Panc1 (cell line): Measurements from ENCODE around the gene SCO2. TPM values are rescaled to one million over a fixed set of nuclear protein-coding genes. Genes with fewer than 3 reads are reported as not detected.

ENCODE experiments used
- ATAC-seq: fragments of 200-7000 bp; cut with Tn5 transposase; 2 replicates; pipeline ENCODE4 v1.9.1; 2020; ENCODE audit warnings: mild to moderate bottlenecking, moderate library complexity
- BruUV-seq: library from RNA; stranded (reverse); fragments of 400-500 nt; replicated peaks from 2 replicates; lab custom pipeline; 2021; lab: Mats Ljungman, UMichigan
- CTCF ChIA-PET: fragments of 300-600 bp; sonication (Branson Sonifier 250); formaldehyde crosslinking; loops from one replicate; lab custom pipeline; 2022; ENCODE audit warnings: antibody characterized with exemption; lab: Charles Lee
- POLR2A ChIA-PET: fragments of 300-600 bp; sonication (Branson Sonifier 250); formaldehyde crosslinking; loops from one replicate; lab custom pipeline; 2022; ENCODE audit warnings: antibody characterized with exemption; lab: Charles Lee
- DNase-seq: peaks from one replicate; pipeline ENCODE4 v3.0.0-alpha.2; 2010; ENCODE audit warnings: low read depth, low spot score
- H3K27ac ChIP-seq: 2 replicates; pipeline ENCODE4 v1.5.1; 2011; ENCODE audit warnings: mild to moderate bottlenecking, low read length, inconsistent platforms
- H3K27me3 ChIP-seq: fragments of 200-500 bp; sonication (Bioruptor generic); 2 replicates; pipeline ENCODE4 v1.6.0; 2014; ENCODE audit warnings: low read length, inconsistent platforms; ENCODE audit not compliant: control insufficient read depth, insufficient read depth
- H3K36me3 ChIP-seq: fragments of 200-500 bp; sonication (Bioruptor generic); 2 replicates; pipeline ENCODE4 v1.5.1; 2014; ENCODE audit warnings: inconsistent platforms, mild to moderate bottlenecking, low read length, moderate library complexity; ENCODE audit not compliant: control insufficient read depth, insufficient read depth
- H3K4me1 ChIP-seq: 2 replicates; pipeline ENCODE4 v1.5.1; 2011; ENCODE audit warnings: inconsistent platforms, mild to moderate bottlenecking, low read length, moderate library complexity; ENCODE audit not compliant: control insufficient read depth, insufficient read depth
- H3K4me3 ChIP-seq, 2 experiments: 2 replicates each; pipeline ENCODE4 v1.5.1; 2011 to 2012; ENCODE audit warnings: low read depth in 2 of 2, low read length in 2 of 2, mild to moderate bottlenecking in 2 of 2, inconsistent platforms in 1 of 2, moderate library complexity in 1 of 2
- H3K9me3 ChIP-seq: fragments of 200-500 bp; sonication (Bioruptor generic); 2 replicates; pipeline ENCODE4 v1.5.1; 2014; ENCODE audit warnings: low read depth, mild to moderate bottlenecking, inconsistent platforms, low read length, moderate library complexity; ENCODE audit not compliant: control insufficient read depth, insufficient read depth
- CTCF ChIP-seq: fragments of 450-650 bp; IDR thresholded peaks from 2 replicates; pipeline ENCODE4 v1.5.1; 2017; ENCODE audit warnings: mild to moderate bottlenecking
- POLR2AphosphoS5 ChIP-seq: IDR thresholded peaks from 2 replicates; pipeline ENCODE4 v1.6.1; 2012; ENCODE audit warnings: mild to moderate bottlenecking, low read depth, low read length, moderate library complexity
- REST ChIP-seq, 2 experiments: IDR thresholded peaks; 2 replicates each; pipeline ENCODE4 v1.6.1; 2011 to 2012; ENCODE audit warnings: low read depth in 2 of 2, control low read depth in 1 of 2, low read length in 1 of 2, mild to moderate bottlenecking in 1 of 2, moderate library complexity in 1 of 2; ENCODE audit not compliant: insufficient read depth in 1 of 2
- SIN3A ChIP-seq: IDR thresholded peaks from 2 replicates; pipeline ENCODE4 v1.6.1; 2012; ENCODE audit warnings: low read depth, mild to moderate bottlenecking, low read length, moderate library complexity, borderline replicate concordance; ENCODE audit not compliant: insufficient read depth
- TCF7L2 ChIP-seq: IDR thresholded peaks from 2 replicates; pipeline ENCODE4 v1.6.1; 2011; ENCODE audit warnings: mild to moderate bottlenecking, low read depth, low read length, inconsistent platforms
- in situ Hi-C: cut with HindIII; loops from 2 replicates; pipeline ENCODE4 v1.10.0; 2016; ENCODE audit warnings: low sequenced_read_pairs, low pct_unique_long_range_greater_than_20kb
- intact Hi-C: fragments of 100-400 bp; cut with micrococcal nuclease; formaldehyde crosslinking; loops from one replicate; pipeline ENCODE4 v1.10.0; 2022; ENCODE audit not compliant: unreplicated experiment
- total RNA-seq: library from RNA; stranded (reverse); gene quantifications from one replicate; pipeline ENCODE4 v1.2.1, GENCODE V29; 2021; ENCODE audit not compliant: unreplicated experiment

Gene SCO2
- total RNA-seq, 1 experiment from 2014 or later = 14.2 TPM

GRCh38 chr22:50540381-50540780, 15.0 kb upstream of the SCO2 start:
- ChIA-PET POLR2A (no interaction called here), CTCF (no interaction called here)
- H3K36me3 ChIP-seq = no peaks in the 10 kb centered on the region
- H3K9me3 ChIP-seq = no peaks in the 10 kb centered on the region
- BruUV-seq = no TSS peak
- H3K4me3 ChIP-seq = no peak overlapping the region
- TF ChIP-seq TCF7L2 (no peak), SIN3A (no peak), REST (IDR thresholded peaks at IDR 0.05; ENCODE audit: insufficient read depth in 1 of 2, low read depth in 2 of 2, low read length in 1 of 2) (no peak), CTCF (no peak), POLR2AphosphoS5 (no peak)
- ATAC-seq (no peak), DNase-seq (no peak)
- in situ Hi-C loops = no loop called here
- H3K27ac ChIP-seq = no peak overlapping the region
- peaks cover 10% of the 10 kb centered on the region for H3K4me1 ChIP-seq
- no peaks in the 10 kb centered on the region for H3K27me3 ChIP-seq
- intact Hi-C loops = no loop called here

GRCh38 chr22:50537765-50538164, 12.4 kb upstream of the SCO2 start:
- Histone ChIP-seq H3K4me3 (no peak overlapping the region), H3K36me3 (no peaks in the 10 kb centered on the region), H3K27me3 (no peaks in the 10 kb centered on the region), H3K4me1 (peaks cover 3% of the 10 kb centered on the region; the same call in 1 of the 2 replicates), H3K9me3 (no peaks in the 10 kb centered on the region), H3K27ac (no peak overlapping the region)
- DNase-seq (no peak), ATAC-seq (no peak)
- in situ Hi-C loops = no loop called here
- no TSS peak for BruUV-seq
- ChIA-PET CTCF (no interaction called here), POLR2A (no interaction called here)
- no peak for TF ChIP-seq TCF7L2
- TF ChIP-seq REST (IDR thresholded peaks at IDR 0.05; ENCODE audit: insufficient read depth in 1 of 2, low read depth in 2 of 2, low read length in 1 of 2) = no peak
- TF ChIP-seq CTCF = no peak
- intact Hi-C loops = no loop called here
